Peyer's patch (tissue), 4 donors: ENCODE measurements around the gene PCED1B.

Source experiments
- CTCF ChIP-seq, 6 experiments: fragments of 450-650 bp in 4 of 6; fragments of 200-600 bp in 2 of 6; sonication (generic) in 1 of 6; IDR thresholded peaks; one replicate each; pipeline ENCODE4 v1.5.1; 2017 to 2019; ENCODE audit warnings: antibody characterized with exemption in 6 of 6, mild to moderate bottlenecking in 3 of 6, moderate library complexity in 1 of 6
- POLR2A ChIP-seq, 2 donors: fragments of 450-650 bp; IDR thresholded peaks; one replicate each; pipeline ENCODE4 v1.5.1; 2017; ENCODE audit warnings: antibody characterized with exemption in 2 of 2, mild to moderate bottlenecking in 2 of 2, moderate library complexity in 2 of 2

- TF ChIP-seq CTCF (IDR thresholded peaks at IDR 0.05) = no peak
- no peak for TF ChIP-seq POLR2A (IDR thresholded peaks at IDR 0.05)
These were observed 521 bp upstream of the PCED1B start for GRCh38 chr12:47078733-47079467.
